ENCODE results near the gene MLLT1. TPM values are rescaled to one million over a fixed set of nuclear protein-coding genes. Genes with fewer than 3 reads are reported as not detected.
A peak's percentile ranks its signal among the peaks of the same experiment; 100 is the strongest.

Gene MLLT1
- total RNA-seq, 4 donors from 2014 or later = 14.1 to 23.3 (median 18.1) TPM

DNA sequence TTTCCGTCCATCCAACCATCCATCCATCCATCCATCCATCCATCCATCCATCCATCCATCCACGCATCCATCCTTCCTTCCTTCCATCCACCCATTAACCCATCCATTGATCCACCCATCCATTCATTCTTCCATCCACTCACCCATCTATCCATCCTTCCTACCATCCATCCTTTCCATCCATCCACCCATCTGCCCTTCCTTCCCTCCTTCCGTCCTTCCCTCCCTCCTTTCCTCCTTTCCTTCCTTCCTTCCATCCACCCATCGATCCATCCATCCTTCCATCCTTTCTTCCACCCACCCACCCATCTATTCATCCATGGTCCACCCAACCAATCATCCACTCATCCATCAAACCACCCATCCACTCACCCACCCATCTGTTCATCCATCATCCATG lies 70.1 kb downstream of the MLLT1 start:
- TF ChIP-seq, protein P1, sequence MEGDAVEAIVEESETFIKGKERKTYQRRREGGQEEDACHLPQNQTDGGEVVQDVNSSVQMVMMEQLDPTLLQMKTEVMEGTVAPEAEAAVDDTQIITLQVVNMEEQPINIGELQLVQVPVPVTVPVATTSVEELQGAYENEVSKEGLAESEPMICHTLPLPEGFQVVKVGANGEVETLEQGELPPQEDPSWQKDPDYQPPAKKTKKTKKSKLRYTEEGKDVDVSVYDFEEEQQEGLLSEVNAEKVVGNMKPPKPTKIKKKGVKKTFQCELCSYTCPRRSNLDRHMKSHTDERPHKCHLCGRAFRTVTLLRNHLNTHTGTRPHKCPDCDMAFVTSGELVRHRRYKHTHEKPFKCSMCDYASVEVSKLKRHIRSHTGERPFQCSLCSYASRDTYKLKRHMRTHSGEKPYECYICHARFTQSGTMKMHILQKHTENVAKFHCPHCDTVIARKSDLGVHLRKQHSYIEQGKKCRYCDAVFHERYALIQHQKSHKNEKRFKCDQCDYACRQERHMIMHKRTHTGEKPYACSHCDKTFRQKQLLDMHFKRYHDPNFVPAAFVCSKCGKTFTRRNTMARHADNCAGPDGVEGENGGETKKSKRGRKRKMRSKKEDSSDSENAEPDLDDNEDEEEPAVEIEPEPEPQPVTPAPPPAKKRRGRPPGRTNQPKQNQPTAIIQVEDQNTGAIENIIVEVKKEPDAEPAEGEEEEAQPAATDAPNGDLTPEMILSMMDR (IDR thresholded peaks at IDR 0.05) = no peak
- ATAC-seq (ENCODE audit: low FRiP score) = no peak
- DNase-seq (ENCODE audit: low spot score) = no peak

DNA sequence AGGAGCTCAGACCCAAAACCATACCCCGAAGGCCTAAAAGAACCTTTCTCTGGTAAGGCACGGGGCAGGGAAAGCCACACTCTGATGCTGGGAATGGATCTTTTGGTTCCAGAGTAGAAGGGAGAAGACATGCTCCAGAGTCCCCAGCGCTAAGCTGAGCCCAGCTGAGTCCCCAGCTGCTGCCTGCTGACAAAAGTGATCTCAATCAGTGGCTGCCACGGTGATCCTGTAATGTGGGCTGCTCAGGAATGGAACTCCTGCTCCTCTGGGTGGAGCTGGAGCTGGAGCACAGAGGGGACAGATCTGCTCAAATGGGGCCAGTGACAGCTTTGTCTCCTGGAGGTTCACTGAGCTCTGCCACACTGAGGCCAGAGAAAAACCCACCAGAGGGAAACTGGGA lies 70.5 kb downstream of the MLLT1 start:
- ATAC-seq (ENCODE audit: low FRiP score) (no peak), DNase-seq (ENCODE audit: low spot score) (no peak)
- TF ChIP-seq, protein P1 (IDR thresholded peaks at IDR 0.05) = no peak

DNA sequence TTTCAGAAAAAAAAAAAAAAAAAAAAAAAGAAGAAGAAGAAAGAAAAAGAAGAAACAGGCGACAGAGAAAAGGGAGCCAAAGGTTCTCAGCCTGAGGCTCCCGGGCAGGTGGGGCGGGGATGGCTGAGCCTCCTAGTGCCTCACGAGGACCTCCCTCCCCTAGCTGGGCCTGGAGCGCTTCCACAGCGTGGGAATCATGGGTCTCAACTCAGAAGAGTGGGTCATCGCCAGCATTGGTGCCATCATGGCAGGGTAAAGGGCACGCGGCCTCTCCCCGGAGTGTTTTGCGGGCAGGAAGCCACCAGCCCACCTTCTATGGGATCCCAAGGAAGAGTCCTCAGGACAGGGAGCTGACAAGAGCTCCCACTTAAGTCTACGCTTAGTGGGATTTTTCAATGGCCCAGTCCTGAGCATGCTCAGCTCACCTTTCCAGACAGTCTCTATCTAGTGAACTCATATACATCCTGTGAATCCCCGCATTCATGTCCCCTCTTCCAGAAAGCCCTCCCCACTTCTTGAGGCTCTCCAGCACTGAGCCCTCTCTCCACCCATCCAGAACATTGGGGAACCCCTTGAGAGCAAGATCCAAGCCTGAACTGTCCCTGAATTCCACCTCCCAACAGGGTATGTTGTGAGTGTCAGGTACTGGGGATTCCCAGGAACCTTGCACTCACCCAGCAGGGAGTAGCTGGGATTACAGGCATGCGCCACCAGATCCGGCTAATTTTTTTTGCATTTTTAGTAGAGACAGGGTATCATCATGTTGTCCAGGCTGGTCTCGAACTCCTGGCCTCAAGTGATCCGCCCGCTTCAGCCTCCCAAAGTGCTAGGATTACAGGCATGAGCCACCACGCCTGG lies 74.7 kb downstream of the MLLT1 start:
- no peak for ATAC-seq (ENCODE audit: low FRiP score)
- DNase-seq (ENCODE audit: low spot score) = no peak
- TF ChIP-seq, protein P1 (IDR thresholded peaks at IDR 0.05) = no peak

DNA sequence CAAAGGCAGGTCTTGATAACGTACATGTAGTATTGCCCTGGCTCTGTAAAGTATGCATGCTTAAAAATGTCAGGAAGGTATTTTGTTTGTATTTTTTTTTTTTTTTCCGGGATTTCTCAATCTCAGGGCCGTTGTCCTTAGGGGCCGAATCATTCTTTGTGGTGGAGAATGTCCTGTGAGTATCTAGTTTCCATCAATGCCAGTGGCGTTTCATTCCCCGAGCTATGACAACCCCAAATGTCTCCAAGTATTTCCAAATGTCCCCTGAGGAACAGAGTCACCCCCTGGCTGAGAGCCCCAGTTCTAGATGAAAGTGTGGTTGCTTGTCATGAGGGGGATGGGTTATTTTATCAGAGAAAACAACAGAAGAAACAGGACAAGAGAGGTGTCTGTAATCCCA lies 75.6 kb downstream of the MLLT1 start:
- ATAC-seq (ENCODE audit: low FRiP score) (no peak), DNase-seq (ENCODE audit: low spot score) (no peak)
- TF ChIP-seq, protein P1 (IDR thresholded peaks at IDR 0.05) = no peak

DNA sequence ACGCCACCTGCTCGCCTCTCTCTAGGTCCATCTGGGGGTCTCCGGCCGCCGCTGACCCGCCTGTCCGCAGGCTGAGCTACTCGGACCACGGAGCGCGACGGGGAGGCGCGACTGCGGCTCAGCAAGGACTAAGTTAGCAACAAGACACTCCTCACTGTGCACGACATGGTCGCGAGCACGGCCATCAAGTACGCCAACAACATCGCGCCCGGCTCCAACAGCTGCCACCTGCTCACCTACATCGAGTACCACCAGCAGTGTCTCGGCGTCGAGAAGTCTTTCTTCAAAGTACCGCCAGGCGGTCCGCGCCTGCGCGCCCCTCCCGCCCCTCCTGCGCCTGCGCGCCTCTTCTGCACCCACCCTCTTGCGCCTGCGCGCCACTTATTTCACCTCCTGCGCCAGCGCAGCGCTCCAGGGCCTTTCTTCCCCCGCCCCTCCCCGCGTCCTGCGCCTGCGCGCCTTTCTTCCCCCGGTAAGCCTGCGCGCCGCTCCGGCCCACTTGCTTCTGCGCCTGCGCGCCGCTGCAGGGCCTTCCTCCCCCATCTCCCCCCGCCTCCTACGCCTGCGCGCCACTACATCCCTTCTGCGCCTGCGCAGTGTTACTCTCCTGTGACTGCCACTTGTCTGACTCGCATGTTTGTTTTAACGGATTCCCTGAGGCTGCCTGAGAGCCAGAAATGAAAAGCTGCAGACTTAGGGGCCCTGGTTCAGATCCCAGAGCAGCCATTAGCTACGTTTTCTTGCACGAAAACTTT lies 80.4 kb downstream of the MLLT1 start:
- ATAC-seq (ENCODE audit: low FRiP score) (peak; percentile 98), DNase-seq (ENCODE audit: low spot score) (peak; percentile 97)
- TF ChIP-seq, protein P1 (IDR thresholded peaks at IDR 0.05) = peak in 1 of 3 donors; percentile 10

DNA sequence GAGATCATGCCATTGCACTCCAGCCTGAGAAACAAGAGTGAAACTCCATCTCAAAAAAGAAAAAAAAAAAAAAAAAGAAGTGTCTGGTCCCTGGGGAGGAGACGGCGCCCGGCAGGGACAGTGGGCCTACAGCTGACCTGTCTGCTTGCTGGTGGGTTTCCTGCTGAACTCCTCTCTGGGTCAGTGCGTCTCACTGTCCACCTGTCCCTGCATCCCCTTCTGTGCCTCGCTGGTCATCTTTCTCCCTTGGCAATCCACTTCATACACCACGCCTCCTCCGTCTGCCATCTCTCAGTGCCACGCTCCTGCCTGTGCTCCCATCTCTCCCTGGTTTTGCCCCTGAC lies 80.9 kb downstream of the MLLT1 start:
- TF ChIP-seq, protein P1 (IDR thresholded peaks at IDR 0.05) = no peak
- DNase-seq (ENCODE audit: low spot score) (no peak), ATAC-seq (ENCODE audit: low FRiP score) (peak; percentile 5)

Data from omental fat pad (tissue), 4 donors.